H1 (cell line): ENCODE measurements around the gene IRF5. TPM values are rescaled to one million over a fixed set of nuclear protein-coding genes. Genes with fewer than 3 reads are reported as not detected.

Experiments used
- CTCF ChIA-PET: fragments of 300-600 bp; sonication (Branson Sonifier 250); formaldehyde crosslinking; loops from one replicate; lab custom pipeline; 2021; ENCODE audit not compliant: partially characterized antibody; lab: Charles Lee
- POLR2A ChIA-PET: fragments of 300-600 bp; sonication (Branson Sonifier 250); formaldehyde crosslinking; loops from one replicate; lab custom pipeline; 2021; ENCODE audit warnings: inconsistent platforms; ENCODE audit not compliant: partially characterized antibody; lab: Charles Lee
- DNase-seq, 2 experiments: peaks; one replicate each; pipeline versions ENCODE4 v3.0.0 to v3.0.0-alpha.2; 2010 to 2022; ENCODE audit warnings: low spot score in 2 of 2, low read depth in 1 of 2, mixed read lengths in 1 of 2
- FAIRE-seq: peaks from 2 replicates; lab custom pipeline; 2011; peaks lifted over from hg19 to GRCh38; lab: Jason Lieb, UNC
- H2AFZ ChIP-seq: 2 replicates; pipeline ENCODE4 v1.8.1; 2012; ENCODE audit warnings: low read length, inconsistent platforms
- H2AK5ac ChIP-seq: 2 replicates; pipeline ENCODE4 v1.6.1; 2013; ENCODE audit warnings: low read depth, low read length
- H2BK120ac ChIP-seq: replicated peaks from 2 replicates; pipeline ENCODE3; 2013; ENCODE audit warnings: low read depth, low read length, inconsistent platforms
- H2BK12ac ChIP-seq: 2 replicates; pipeline ENCODE4 v1.6.1; 2013; ENCODE audit warnings: low read depth, low read length
- H2BK15ac ChIP-seq: 2 replicates; pipeline ENCODE4 v1.6.1; 2013; ENCODE audit warnings: low read length
- H2BK20ac ChIP-seq: 2 replicates; pipeline ENCODE4 v1.6.1; 2013; ENCODE audit warnings: low read length
- H2BK5ac ChIP-seq: 2 replicates; pipeline ENCODE4 v1.6.1; 2013; ENCODE audit warnings: low read depth, low read length
- H3K14ac ChIP-seq: 2 replicates; pipeline ENCODE4 v1.6.1; 2013; ENCODE audit warnings: inconsistent platforms; ENCODE audit not compliant: insufficient read length
- H3K18ac ChIP-seq: 2 replicates; pipeline ENCODE4 v1.6.1; 2013; ENCODE audit warnings: low read length; ENCODE audit errors: extremely low read depth
- H3K23ac ChIP-seq: 2 replicates; pipeline ENCODE4 v1.6.1; 2013; ENCODE audit warnings: inconsistent platforms; ENCODE audit not compliant: insufficient read length
- H3K23me2 ChIP-seq: 2 replicates; pipeline ENCODE4 v1.6.1; 2013; ENCODE audit warnings: low read depth, low read length
- H3K27ac ChIP-seq: 2 replicates; pipeline ENCODE4 v1.6.1; 2011; ENCODE audit warnings: low read depth, low read length, inconsistent platforms
- H3K27me3 ChIP-seq, 4 experiments: replicated peaks in 1 of 4; 1 replicate in 1 of 4; 2 replicates in 3 of 4; pipeline versions ENCODE4 v1.6.1 to v1.8.1; 2011 to 2013; ENCODE audit warnings: low read length in 3 of 4, mild to moderate bottlenecking in 3 of 4, inconsistent platforms in 2 of 4, mixed read lengths in 2 of 4, moderate library complexity in 1 of 4; ENCODE audit not compliant: control insufficient read depth in 3 of 4, insufficient read depth in 3 of 4; ENCODE audit errors: extremely low read depth in 1 of 4
- H3K36me3 ChIP-seq, 4 experiments: 2 replicates each; pipeline versions ENCODE4 v1.6.1 to v1.8.1; 2011 to 2013; ENCODE audit warnings: mild to moderate bottlenecking in 4 of 4, low read length in 3 of 4, moderate library complexity in 2 of 4, control low read depth in 1 of 4, inconsistent platforms in 1 of 4; ENCODE audit not compliant: insufficient read depth in 4 of 4, control insufficient read depth in 2 of 4
- H3K4ac ChIP-seq: replicated peaks from 2 replicates; pipeline ENCODE3; 2013; ENCODE audit warnings: low read length, low read depth, mixed read lengths, inconsistent platforms; ENCODE audit not compliant: insufficient read length
- H3K4me1 ChIP-seq, 4 experiments: replicated peaks in 1 of 4; 1 replicate in 1 of 4; 2 replicates in 3 of 4; pipeline versions ENCODE4 v1.6.1 to v1.8.1; 2011 to 2013; ENCODE audit warnings: low read length in 3 of 4, inconsistent platforms in 2 of 4, mixed read lengths in 1 of 4; ENCODE audit not compliant: insufficient read depth in 4 of 4, control insufficient read depth in 3 of 4
- H3K4me2 ChIP-seq, 2 experiments: 2 replicates each; pipeline versions ENCODE4 v1.6.1 to v1.8.1; 2011 to 2013; ENCODE audit warnings: low read depth in 2 of 2, low read length in 2 of 2, control low read depth in 1 of 2, inconsistent platforms in 1 of 2, mild to moderate bottlenecking in 1 of 2; ENCODE audit not compliant: insufficient read depth in 1 of 2
- H3K4me3 ChIP-seq, 4 experiments: fragments of 200-600, 300-600 bp in 1 of 4; sonication (generic), shearing (Covaris generic), sonication (Bioruptor Twin) in 1 of 4; 2 replicates each; pipeline versions ENCODE4 v1.5.1 to v1.8.1; 2011 to 2016; ENCODE audit warnings: low read length in 4 of 4, low read depth in 3 of 4, control low read depth in 2 of 4, inconsistent platforms in 2 of 4, mild to moderate bottlenecking in 2 of 4, mixed read lengths in 1 of 4, moderate library complexity in 1 of 4; ENCODE audit not compliant: insufficient read depth in 2 of 4; ENCODE audit errors: extremely low read depth in 1 of 4
- H3K56ac ChIP-seq: replicated peaks from 2 replicates; pipeline ENCODE3; 2013; ENCODE audit warnings: low read depth, mild to moderate bottlenecking, mixed read lengths, low read length, inconsistent platforms; ENCODE audit not compliant: insufficient read length
- H3K79me1 ChIP-seq: 2 replicates; pipeline ENCODE4 v1.6.1; 2013; ENCODE audit warnings: low read depth, low read length, control low read depth
- H3K79me2 ChIP-seq, 2 experiments: 2 replicates each; pipeline versions ENCODE4 v1.6.1 to v1.8.1; 2012 to 2013; ENCODE audit warnings: low read length in 2 of 2, mild to moderate bottlenecking in 2 of 2, inconsistent platforms in 1 of 2; ENCODE audit not compliant: insufficient read depth in 2 of 2, control insufficient read depth in 1 of 2
- H3K9ac ChIP-seq, 4 experiments: replicated peaks in 1 of 4; 1 replicate in 1 of 4; 2 replicates in 3 of 4; pipeline versions ENCODE4 v1.6.1 to v1.8.1; 2011 to 2013; ENCODE audit warnings: low read depth in 3 of 4, low read length in 3 of 4, control low read depth in 2 of 4, mild to moderate bottlenecking in 2 of 4, moderate library complexity in 2 of 4, inconsistent platforms in 1 of 4; ENCODE audit errors: extremely low read depth in 1 of 4
- H3K9me3 ChIP-seq, 2 experiments: 2 replicates each; pipeline versions ENCODE4 v1.6.1 to v1.8.1; 2012 to 2013; ENCODE audit warnings: mild to moderate bottlenecking in 2 of 2, moderate library complexity in 2 of 2, control low read depth in 1 of 2, inconsistent platforms in 1 of 2, low read depth in 1 of 2, low read length in 1 of 2, mixed read lengths in 1 of 2; ENCODE audit not compliant: insufficient read depth in 2 of 2
- H4K20me1 ChIP-seq, 2 experiments: replicated peaks in 1 of 2; 2 replicates each; pipeline versions ENCODE3 to v1.8.1; 2011 to 2013; ENCODE audit warnings: inconsistent platforms in 2 of 2, low read length in 2 of 2, mild to moderate bottlenecking in 1 of 2; ENCODE audit not compliant: insufficient read depth in 2 of 2, control insufficient read depth in 1 of 2
- H4K5ac ChIP-seq: 2 replicates; pipeline ENCODE4 v1.6.1; 2013; ENCODE audit warnings: low read length, low read depth, mixed read lengths, inconsistent platforms; ENCODE audit not compliant: insufficient read length
- H4K8ac ChIP-seq: 2 replicates; pipeline ENCODE4 v1.8.0; 2013; ENCODE audit warnings: mild to moderate bottlenecking, moderate library complexity, low read length, inconsistent platforms; ENCODE audit not compliant: insufficient read depth; ENCODE audit errors: extremely low read depth
- H4K91ac ChIP-seq: replicated peaks from 2 replicates; pipeline ENCODE3; 2013; ENCODE audit warnings: low read length, mixed read lengths, inconsistent platforms; ENCODE audit not compliant: insufficient read length
- SIN3A ChIP-seq, 2 experiments: IDR thresholded peaks in 1 of 2; conservative IDR thresholded peaks in 1 of 2; 2 replicates each; pipeline ENCODE4 v1.6.1; 2011 to 2012; ENCODE audit warnings: low read length in 2 of 2, improper control_type of control experiment in 1 of 2, low read depth in 1 of 2, mild to moderate bottlenecking in 1 of 2
- SRF ChIP-seq: IDR thresholded peaks from 2 replicates; pipeline ENCODE4 v1.6.1; 2011; ENCODE audit warnings: mild to moderate bottlenecking, low read depth, low read length, moderate library complexity
- TBP ChIP-seq: IDR thresholded peaks from 2 replicates; pipeline ENCODE4 v1.6.1; 2011; ENCODE audit warnings: low read depth, low read length, improper control_type of control experiment
- whole genome bisulfite sequencing, 2 experiments: shearing (Covaris generic) in 1 of 2; methylation state at CpG; one replicate each; pipeline versions ENCODE4 v1.1.6 to v1.1.7; 2013 to 2015; ENCODE audit warnings: low lambda C conversion rate in 2 of 2, mixed read lengths in 2 of 2, inconsistent platforms in 1 of 2, low coverage in 1 of 2, missing lambda C conversion rate in 1 of 2; ENCODE audit not compliant: insufficient replicate concordance in 2 of 2, insufficient coverage in 1 of 2, insufficient read length in 1 of 2; ENCODE audit errors: extremely low coverage in 1 of 2, missing lambda C conversion rate in 1 of 2; 5-methylcytosine and 5-hydroxymethylcytosine counted together
- polyA plus RNA-seq, 7 experiments: library from polyadenylated mRNA; depleted of rRNA in 3 of 7; stranded (reverse) in 5 of 7; unstranded in 2 of 7; fragments of >200 nt in 5 of 7; fragments of 200-250 nt in 2 of 7; gene quantifications; 1 replicate in 5 of 7; 2 replicates in 1 of 7; 4 replicates in 1 of 7; pipeline versions ENCODE4 v1.2.1 to v1.2.3, GENCODE V29; 2011 to 2013; ENCODE audit warnings: missing spikeins in 2 of 7, mixed read lengths in 2 of 7
- total RNA-seq: library from RNA; stranded (reverse); fragmentation: NEBNext Ultra II Directional; extraction: Animal tissue kit (Norgen Biotek cat#: 25700); gene quantifications from 2 replicates; pipeline ENCODE4 v1.2.1, GENCODE V29; 2021
- TF ChIP-seq, protein P1 (sequence below), 3 experiments: IDR thresholded peaks; 1 replicate in 2 of 3; 2 replicates in 1 of 3; pipeline versions ENCODE4 v1.5.1 to v1.6.1; 2011; ENCODE audit warnings: low read length in 3 of 3, mild to moderate bottlenecking in 3 of 3, inconsistent platforms in 2 of 3, low read depth in 1 of 3, moderate library complexity in 1 of 3; ENCODE audit not compliant: insufficient read depth in 1 of 3; ENCODE audit errors: control extremely low read depth in 1 of 3
- TF ChIP-seq, protein P2 (sequence below): IDR thresholded peaks from 2 replicates; pipeline ENCODE4 v1.6.1; 2012; ENCODE audit warnings: low read length, inconsistent platforms

The IRF5 gene
- total and polyA plus RNA-seq, 2 of the 8 experiments (the other 6 are each of a cell fraction or from before 2014, with no cell fraction given), result 0.28 to 1.1 TPM

GRCh38 chr7:128941946-128942526, 4.3 kb downstream of the IRF5 start:
- peak in 1 of 2 experiments; percentile 41 for DNase-seq
- no peak overlapping the region for H2BK20ac ChIP-seq
- H3K4me2 ChIP-seq, result no peak overlapping the region
- no peak overlapping the region for H3K18ac ChIP-seq
- ChIA-PET POLR2A (no interaction called here), CTCF (interaction anchor here (0.8 to 2.1 kb wide), 6 partner anchors 13 to 149 kb away, joined by 3 to 6 read pairs (median 4); partner anchors contain the start of gene KCP)
- H3K27me3 ChIP-seq, result peaks cover 19 to 40% (median 31%) of the 10 kb centered on the region in 4 experiments
- H3K79me2 ChIP-seq, result no peaks in the 10 kb centered on the region
- H2BK12ac ChIP-seq, result no peak overlapping the region
- no peak for FAIRE-seq
- no peak overlapping the region for H3K56ac ChIP-seq
- H3K23ac ChIP-seq, result no peak overlapping the region
- H3K23me2 ChIP-seq, result peaks cover 13% of the 10 kb centered on the region; the same call in 1 of the 2 replicates
- no peak overlapping the region for H4K5ac ChIP-seq
- 97% methylated on average over 10 of the region's 16 CpGs; no CpG with 5 or more reads in 1 of the 2 experiments for WGBS, 2 experiments
- no peak overlapping the region for H4K8ac ChIP-seq
- no peak overlapping the region for H3K14ac ChIP-seq
- no peak overlapping the region for H3K27ac ChIP-seq
- no peaks in the 10 kb centered on the region for H3K9me3 ChIP-seq
- no peaks in the 10 kb centered on the region for H3K36me3 ChIP-seq
- H2AK5ac ChIP-seq, result no peak overlapping the region
- no peak overlapping the region for H4K91ac ChIP-seq
- H3K9ac ChIP-seq, result no peak overlapping the region
- H3K79me1 ChIP-seq, result no peaks in the 10 kb centered on the region
- H2BK120ac ChIP-seq, result no peak overlapping the region
- no peak overlapping the region for H2AFZ ChIP-seq
- no peak overlapping the region for H3K4me3 ChIP-seq
- peaks cover 0 to 3% of the 10 kb centered on the region in 2 experiments for H4K20me1 ChIP-seq
- H3K4ac ChIP-seq, result no peak overlapping the region
- no peak overlapping the region for H2BK15ac ChIP-seq
- no peak overlapping the region for H2BK5ac ChIP-seq
- TF ChIP-seq TBP (no peak), SIN3A (conservative IDR thresholded peaks at IDR 0.05 in 1 of 2, IDR thresholded peaks at IDR 0.05 in 1 of 2; ENCODE audit: low read depth in 1 of 2, low read length in 2 of 2) (no peak), SRF (no peak)
- TF ChIP-seq, protein P1, sequence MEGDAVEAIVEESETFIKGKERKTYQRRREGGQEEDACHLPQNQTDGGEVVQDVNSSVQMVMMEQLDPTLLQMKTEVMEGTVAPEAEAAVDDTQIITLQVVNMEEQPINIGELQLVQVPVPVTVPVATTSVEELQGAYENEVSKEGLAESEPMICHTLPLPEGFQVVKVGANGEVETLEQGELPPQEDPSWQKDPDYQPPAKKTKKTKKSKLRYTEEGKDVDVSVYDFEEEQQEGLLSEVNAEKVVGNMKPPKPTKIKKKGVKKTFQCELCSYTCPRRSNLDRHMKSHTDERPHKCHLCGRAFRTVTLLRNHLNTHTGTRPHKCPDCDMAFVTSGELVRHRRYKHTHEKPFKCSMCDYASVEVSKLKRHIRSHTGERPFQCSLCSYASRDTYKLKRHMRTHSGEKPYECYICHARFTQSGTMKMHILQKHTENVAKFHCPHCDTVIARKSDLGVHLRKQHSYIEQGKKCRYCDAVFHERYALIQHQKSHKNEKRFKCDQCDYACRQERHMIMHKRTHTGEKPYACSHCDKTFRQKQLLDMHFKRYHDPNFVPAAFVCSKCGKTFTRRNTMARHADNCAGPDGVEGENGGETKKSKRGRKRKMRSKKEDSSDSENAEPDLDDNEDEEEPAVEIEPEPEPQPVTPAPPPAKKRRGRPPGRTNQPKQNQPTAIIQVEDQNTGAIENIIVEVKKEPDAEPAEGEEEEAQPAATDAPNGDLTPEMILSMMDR (IDR thresholded peaks at IDR 0.05; ENCODE audit: control extremely low read depth in 1 of 3, insufficient read depth in 1 of 3, low read depth in 1 of 3, low read length in 3 of 3), result no peak
- TF ChIP-seq, protein P2, sequence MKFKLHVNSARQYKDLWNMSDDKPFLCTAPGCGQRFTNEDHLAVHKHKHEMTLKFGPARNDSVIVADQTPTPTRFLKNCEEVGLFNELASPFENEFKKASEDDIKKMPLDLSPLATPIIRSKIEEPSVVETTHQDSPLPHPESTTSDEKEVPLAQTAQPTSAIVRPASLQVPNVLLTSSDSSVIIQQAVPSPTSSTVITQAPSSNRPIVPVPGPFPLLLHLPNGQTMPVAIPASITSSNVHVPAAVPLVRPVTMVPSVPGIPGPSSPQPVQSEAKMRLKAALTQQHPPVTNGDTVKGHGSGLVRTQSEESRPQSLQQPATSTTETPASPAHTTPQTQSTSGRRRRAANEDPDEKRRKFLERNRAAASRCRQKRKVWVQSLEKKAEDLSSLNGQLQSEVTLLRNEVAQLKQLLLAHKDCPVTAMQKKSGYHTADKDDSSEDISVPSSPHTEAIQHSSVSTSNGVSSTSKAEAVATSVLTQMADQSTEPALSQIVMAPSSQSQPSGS, result no peak
- TF ChIP-seq, all 59 proteins: peak for 0
- H3K4me1 ChIP-seq, result peaks cover 0 to 7% (median 3%) of the 10 kb centered on the region in 4 experiments; a peak in 2 of 7 replicates
